Thoracic aorta (tissue), 2 donors: Measurements from ENCODE around the gene MVD. TPM values are rescaled to one million over a fixed set of nuclear protein-coding genes. Genes with fewer than 3 reads are reported as not detected.

ENCODE experiments used
- ATAC-seq: fragments of 150-250 bp; one replicate; pipeline ENCODE4 v1.8.0; 2017; ENCODE audit warnings: low read depth; ENCODE audit not compliant: insufficient number of reproducible peaks, low FRiP score
- DNase-seq: peaks from one replicate; pipeline ENCODE4 v3.0.0-alpha.2; 2020; ENCODE audit warnings: low spot score
- H3K27ac ChIP-seq, 2 donors: fragments of 200-600 bp; sonication (generic); 1 replicate in 1 of 2; 2 replicates in 1 of 2; pipeline ENCODE4 v1.5.1; 2016; ENCODE audit warnings: mild to moderate bottlenecking in 2 of 2, moderate library complexity in 2 of 2
- H3K27me3 ChIP-seq: fragments of 200-600 bp; sonication (generic); replicated peaks from 2 replicates; pipeline ENCODE4 v1.6.0; 2016; ENCODE audit warnings: mild to moderate bottlenecking; ENCODE audit not compliant: insufficient read depth
- H3K36me3 ChIP-seq: fragments of 200-600 bp; sonication (generic); one replicate; pipeline ENCODE4 v1.5.1; 2016
- H3K4me1 ChIP-seq, 2 donors: fragments of 200-600 bp; sonication (generic); 1 replicate in 1 of 2; 2 replicates in 1 of 2; pipeline versions ENCODE4 v1.5.1 to v1.6.0; 2016; ENCODE audit warnings: low read depth in 2 of 2, mild to moderate bottlenecking in 1 of 2; ENCODE audit not compliant: control insufficient read depth in 1 of 2
- H3K4me3 ChIP-seq: fragments of 200-600 bp; sonication (generic); 2 replicates; pipeline ENCODE4 v1.5.1; 2016; ENCODE audit warnings: mild to moderate bottlenecking
- H3K9me3 ChIP-seq: fragments of 200-600 bp; sonication (generic); 2 replicates; pipeline ENCODE4 v1.5.1; 2016
- CTCF ChIP-seq: fragments of 200-600 bp; sonication (generic); IDR thresholded peaks from one replicate; pipeline ENCODE4 v1.5.1; 2019; ENCODE audit warnings: antibody characterized with exemption
- total RNA-seq, 2 donors: library from RNA; depleted of rRNA; stranded (reverse); fragments of >200 nt; gene quantifications; one replicate each; pipeline versions ENCODE4 v1.1.0 to v1.2.3, GENCODE V29; 2016

The MVD gene
- total RNA-seq, 2 donors from 2014 or later, result 22.4 to 38.9 TPM

- Histone ChIP-seq H3K4me1 (peaks cover 2 to 13% of the 10 kb centered on the region in 2 donors), H3K9me3 (no peaks in the 10 kb centered on the region), H3K27ac (no peak overlapping the region), H3K27me3 (no peaks in the 10 kb centered on the region), H3K4me3 (no peak overlapping the region), H3K36me3 (peaks cover 13% of the 10 kb centered on the region)
- ATAC-seq (no peak), DNase-seq (no peak)
- TF ChIP-seq CTCF, result no peak
Observed at GRCh38 chr16:88617268-88618031, 45.4 kb downstream of the MVD start.

GRCh38 chr16:88616736-88617135, 46.2 kb downstream of the MVD start:
- Histone ChIP-seq H3K4me1 (peaks cover 2 to 13% of the 10 kb centered on the region in 2 donors), H3K4me3 (no peak overlapping the region), H3K27me3 (no peaks in the 10 kb centered on the region), H3K27ac (no peak overlapping the region), H3K9me3 (no peaks in the 10 kb centered on the region), H3K36me3 (peaks cover 8% of the 10 kb centered on the region)
- ATAC-seq (no peak), DNase-seq (no peak)
- TF ChIP-seq CTCF, result no peak

GRCh38 chr16:88616320-88616719, 46.6 kb downstream of the MVD start:
- no peak for ATAC-seq
- Histone ChIP-seq H3K4me1 (peaks cover 2 to 13% of the 10 kb centered on the region in 2 donors), H3K9me3 (no peaks in the 10 kb centered on the region), H3K27me3 (no peaks in the 10 kb centered on the region), H3K36me3 (peaks cover 8% of the 10 kb centered on the region), H3K4me3 (no peak overlapping the region), H3K27ac (no peak overlapping the region)
- no peak for DNase-seq
- TF ChIP-seq CTCF, result no peak

GRCh38 chr16:88614818-88615580, 47.9 kb downstream of the MVD start:
- peaks cover 18% of the 10 kb centered on the region for H3K36me3 ChIP-seq
- H3K27me3 ChIP-seq, result no peaks in the 10 kb centered on the region
- peaks cover 2 to 13% of the 10 kb centered on the region in 2 donors for H3K4me1 ChIP-seq
- ATAC-seq (no peak), DNase-seq (no peak)
- no peak overlapping the region for H3K4me3 ChIP-seq
- no peak for TF ChIP-seq CTCF
- H3K27ac ChIP-seq, result peak overlapping the region in 1 of 2 donors; percentile 11
- no peaks in the 10 kb centered on the region for H3K9me3 ChIP-seq
